Measurements from ENCODE around the gene ITFG2. TPM values are rescaled to one million over a fixed set of nuclear protein-coding genes. Genes with fewer than 3 reads are reported as not detected.

ITFG2 gene
- total and polyA plus RNA-seq, 2 donors (not counting 3 experiments of a cell fraction or from before 2014, with no cell fraction given) = 25.0 to 31.9 TPM

- no peaks in the 10 kb centered on the region for H3K9me3 ChIP-seq (replicated peaks; ENCODE audit: control insufficient read depth, insufficient read depth, low read length)
- no peaks in the 10 kb centered on the region for H3K79me2 ChIP-seq (ENCODE audit: control insufficient read depth, insufficient read depth, low read length)
- no peaks in the 10 kb centered on the region for H3K27me3 ChIP-seq (ENCODE audit: control insufficient read depth in 2 of 2, insufficient read depth in 2 of 2, low read length in 2 of 2)
- H4K20me1 ChIP-seq (replicated peaks; ENCODE audit: control insufficient read depth, extremely low read depth, insufficient read depth, low read length) = no peaks in the 10 kb centered on the region
- H3K36me3 ChIP-seq (ENCODE audit: control insufficient read depth in 2 of 2, extremely low read depth in 1 of 2, insufficient read depth in 2 of 2, low read length in 2 of 2) = peaks cover 2 to 11% of the 10 kb centered on the region in 2 experiments
- BruUV-seq (replicated peaks) = no TSS peak
- no peak overlapping the region for H2AFZ ChIP-seq (ENCODE audit: low read depth, low read length)
- no peak for TF ChIP-seq FOS (IDR thresholded peaks at IDR 0.05; ENCODE audit: borderline replicate concordance, insufficient read depth, low read length)
- TF ChIP-seq MYC (IDR thresholded peaks at IDR 0.05; ENCODE audit: low read depth, low read length) = no peak
- no peak for TF ChIP-seq POLR2A (IDR thresholded peaks at IDR 0.05; ENCODE audit: low read depth, low read length)
- no peak for TF ChIP-seq POLR2AphosphoS5 (IDR thresholded peaks at IDR 0.05; ENCODE audit: insufficient read depth, low read depth, low read length)
- no peak for TF ChIP-seq MAX (IDR thresholded peaks at IDR 0.05; ENCODE audit: insufficient read depth, insufficient read length)
- no peak for TF ChIP-seq EZH2 (IDR thresholded peaks at IDR 0.05; ENCODE audit: borderline replicate concordance, low read depth, low read length, severe bottlenecking)
- TF ChIP-seq JUN (IDR thresholded peaks at IDR 0.05; ENCODE audit: borderline replicate concordance, insufficient read depth, insufficient read length, low read depth) = no peak
- ChIA-PET CTCF (interaction anchor here (1.1 to 3.2 kb wide), 4 partner anchors 9 to 183 kb away, joined by 3 to 14 read pairs (median 6); no protein-coding TSS in a partner anchor), POLR2A (no interaction called here)
- H3K27ac ChIP-seq (ENCODE audit: insufficient read depth, low read depth, low read length) = no peak overlapping the region
- no peak overlapping the region for H3K4me2 ChIP-seq (ENCODE audit: insufficient read depth, low read length)
- no peaks in the 10 kb centered on the region for H3K4me1 ChIP-seq (ENCODE audit: control insufficient read depth, extremely low read depth, insufficient read depth, low read length)
- H3K9me1 ChIP-seq (replicated peaks; ENCODE audit: control insufficient read depth, extremely low read depth, insufficient read depth, low read length) = no peaks in the 10 kb centered on the region
- H3K9ac ChIP-seq (replicated peaks; ENCODE audit: extremely low read depth, insufficient read depth, low read length) = no peak overlapping the region
- intact Hi-C loops (cut with micrococcal nuclease) (no loop called here), dilution Hi-C loops (cut with MboI; ENCODE audit: extremely low pct_ligation_motif_present, low sequenced_read_pairs) (no loop called here)
- DNase-seq (ENCODE audit: low read depth, low spot score) (no peak), FAIRE-seq (no peak)
- no peak overlapping the region for H3K4me3 ChIP-seq (replicated peaks in 1 of 3; ENCODE audit: insufficient read depth in 1 of 3, low read depth in 1 of 3, low read length in 3 of 3)
These were observed 45.9 kb downstream of the ITFG2 start for GRCh38 chr12:2858334-2858733.

- Histone ChIP-seq H3K27me3 (ENCODE audit: control insufficient read depth in 2 of 2, insufficient read depth in 2 of 2, low read length in 2 of 2) (no peaks in the 10 kb centered on the region), H3K9ac (replicated peaks; ENCODE audit: extremely low read depth, insufficient read depth, low read length) (no peak overlapping the region), H3K27ac (ENCODE audit: insufficient read depth, low read depth, low read length) (no peak overlapping the region), H4K20me1 (replicated peaks; ENCODE audit: control insufficient read depth, extremely low read depth, insufficient read depth, low read length) (no peaks in the 10 kb centered on the region), H3K9me3 (replicated peaks; ENCODE audit: control insufficient read depth, insufficient read depth, low read length) (no peaks in the 10 kb centered on the region), H3K4me3 (replicated peaks in 1 of 3; ENCODE audit: insufficient read depth in 1 of 3, low read depth in 1 of 3, low read length in 3 of 3) (no peak overlapping the region), H3K36me3 (ENCODE audit: control insufficient read depth in 2 of 2, extremely low read depth in 1 of 2, insufficient read depth in 2 of 2, low read length in 2 of 2) (peaks cover 2 to 11% of the 10 kb centered on the region in 2 experiments), H3K4me1 (ENCODE audit: control insufficient read depth, extremely low read depth, insufficient read depth, low read length) (no peaks in the 10 kb centered on the region), H2AFZ (ENCODE audit: low read depth, low read length) (no peak overlapping the region), H3K9me1 (replicated peaks; ENCODE audit: control insufficient read depth, extremely low read depth, insufficient read depth, low read length) (no peaks in the 10 kb centered on the region), H3K4me2 (ENCODE audit: insufficient read depth, low read length) (no peak overlapping the region), H3K79me2 (ENCODE audit: control insufficient read depth, insufficient read depth, low read length) (no peaks in the 10 kb centered on the region)
- ChIA-PET POLR2A (no interaction called here), CTCF (interaction anchor here (3.2 kb wide), 1 partner anchor 183 kb away, joined by 14 read pairs; no protein-coding TSS in a partner anchor)
- no peak for TF ChIP-seq MAX (IDR thresholded peaks at IDR 0.05; ENCODE audit: insufficient read depth, insufficient read length)
- TF ChIP-seq GATA2 (IDR thresholded peaks at IDR 0.05; ENCODE audit: insufficient read depth, insufficient read length, low read depth, low read length) = no peak
- TF ChIP-seq CTCF (IDR thresholded peaks at IDR 0.05; ENCODE audit: extremely low read depth in 1 of 2, insufficient read depth in 1 of 2, low read depth in 1 of 2, low read length in 2 of 2) = no peak
- no peak for TF ChIP-seq POLR2A (IDR thresholded peaks at IDR 0.05; ENCODE audit: low read depth, low read length)
- no peak for TF ChIP-seq FOS (IDR thresholded peaks at IDR 0.05; ENCODE audit: borderline replicate concordance, insufficient read depth, low read length)
- no peak for TF ChIP-seq EZH2 (IDR thresholded peaks at IDR 0.05; ENCODE audit: borderline replicate concordance, low read depth, low read length, severe bottlenecking)
- no peak for TF ChIP-seq POLR2AphosphoS5 (IDR thresholded peaks at IDR 0.05; ENCODE audit: insufficient read depth, low read depth, low read length)
- no peak for TF ChIP-seq MYC (IDR thresholded peaks at IDR 0.05; ENCODE audit: low read depth, low read length)
- TF ChIP-seq JUN (IDR thresholded peaks at IDR 0.05; ENCODE audit: borderline replicate concordance, insufficient read depth, insufficient read length, low read depth) = no peak
- no TSS peak for BruUV-seq (replicated peaks)
- DNase-seq (ENCODE audit: low read depth, low spot score) (no peak), FAIRE-seq (no peak)
- dilution Hi-C loops (cut with MboI; ENCODE audit: extremely low pct_ligation_motif_present, low sequenced_read_pairs) (no loop called here), intact Hi-C loops (cut with micrococcal nuclease) (no loop called here)
These were observed 46.5 kb downstream of the ITFG2 start for GRCh38 chr12:2858944-2859421.
